Stimulated activated CD4-positive, alpha-beta T cell treated with anti-CD3 and anti-CD28 coated beads, Interleukin-1b, Interleukin-23, amount 100 ng/mL, for 1 hour (primary cell): ENCODE measurements around the gene ZNF536.
"Not testable (repeated sequence)": the region's sequence is repeated elsewhere in the genome, so short reads cannot be mapped to it uniquely, and the experiment has no call there.

Experiments
- DNase-seq, 2 donors: peaks; one replicate each; pipeline ENCODE4 v3.0.0-alpha.2; 2020; ENCODE audit warnings: low read depth in 2 of 2

Gene ZNF536

DNA sequence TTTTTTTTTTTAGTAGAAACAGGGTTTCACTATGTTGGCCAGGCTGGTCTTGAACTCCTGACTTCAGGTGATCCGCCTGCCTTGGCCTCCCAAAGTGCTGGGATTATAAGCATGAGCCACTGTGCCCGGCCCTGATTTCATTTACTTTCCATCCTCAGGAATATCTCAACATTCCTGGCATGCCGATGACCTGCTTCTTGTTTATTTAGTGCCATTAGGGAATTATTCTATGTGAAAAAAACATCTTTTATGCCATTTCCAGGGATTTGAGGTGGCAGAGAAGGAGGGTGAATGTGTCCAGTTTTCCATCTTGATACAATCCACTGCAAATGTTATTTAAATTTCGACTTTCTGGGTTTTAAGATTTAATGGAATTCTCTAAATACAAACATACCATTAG is 45.0 kb downstream of the ZNF536 start:
- DNase-seq: not testable (repeated sequence)

GRCh38 chr19:30419568-30420180 is 47.5 kb downstream of the ZNF536 start:
- no peak for DNase-seq

GRCh38 chr19:30420316-30420715 is 48.1 kb downstream of the ZNF536 start:
- DNase-seq: no peak

- no peak for DNase-seq
These were observed 48.7 kb downstream of the ZNF536 start for GRCh38 chr19:30420881-30421280.

DNA sequence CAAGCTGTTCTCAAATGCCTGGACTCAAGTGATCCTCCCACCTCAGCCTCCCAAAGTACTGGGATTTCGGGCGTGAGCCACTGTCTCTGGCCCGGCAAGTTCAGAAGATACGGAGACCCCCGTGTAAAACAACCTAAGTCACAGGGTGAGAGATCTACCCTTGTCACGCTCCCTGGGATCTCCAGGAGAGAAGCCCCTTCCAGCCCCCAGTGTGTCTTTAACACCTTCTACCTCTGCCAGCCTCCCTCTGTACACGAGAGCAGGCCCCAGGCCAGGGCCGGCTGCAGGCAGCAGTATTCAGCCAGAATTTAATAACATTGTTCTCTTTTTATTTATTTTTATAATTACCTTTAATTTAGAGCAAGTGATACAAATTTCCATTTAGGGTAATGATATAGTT is 49.4 kb downstream of the ZNF536 start:
- no peak for DNase-seq

DNA sequence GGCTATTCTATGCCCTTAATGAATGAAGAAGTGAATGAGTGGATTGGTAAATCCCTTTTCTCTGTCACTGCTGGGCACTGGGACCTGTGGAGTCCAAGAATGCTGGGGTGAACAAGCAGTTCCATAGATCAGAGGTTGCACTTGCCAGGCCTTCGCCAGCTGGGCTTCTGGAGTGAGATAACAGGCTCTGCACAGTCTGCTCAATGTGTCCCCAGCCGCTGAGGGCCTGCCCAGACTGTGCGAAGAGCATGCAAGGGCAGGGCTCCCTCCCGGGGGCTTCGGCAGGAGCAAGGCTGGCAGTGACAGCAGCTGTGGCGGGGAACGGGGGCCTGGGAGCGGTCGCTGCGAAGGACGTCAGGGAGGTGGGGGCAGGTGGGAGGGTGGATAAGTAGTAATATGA is 51.3 kb downstream of the ZNF536 start:
- DNase-seq: no peak

- DNase-seq: no peak
These were observed 54.0 kb downstream of the ZNF536 start for GRCh38 chr19:30425885-30426838.

DNA sequence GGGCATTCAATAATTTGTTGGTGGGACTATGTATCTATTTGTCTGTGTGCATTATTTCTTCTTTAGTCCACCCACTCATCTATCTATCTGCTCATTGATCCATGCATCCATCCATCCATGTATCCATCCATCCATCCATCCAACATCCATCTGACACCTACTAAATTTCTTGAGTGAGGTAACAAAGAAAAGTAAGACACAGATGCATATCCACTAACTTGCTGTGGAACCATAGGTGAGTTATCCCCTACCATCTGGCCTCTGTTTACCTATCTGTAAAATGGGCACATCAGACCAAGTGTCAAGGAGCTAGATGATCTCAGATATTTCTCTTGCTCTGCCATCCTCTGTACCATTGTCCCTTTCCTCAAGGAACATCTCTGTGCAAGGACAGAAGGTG is 54.7 kb downstream of the ZNF536 start:
- DNase-seq: no peak

DNA sequence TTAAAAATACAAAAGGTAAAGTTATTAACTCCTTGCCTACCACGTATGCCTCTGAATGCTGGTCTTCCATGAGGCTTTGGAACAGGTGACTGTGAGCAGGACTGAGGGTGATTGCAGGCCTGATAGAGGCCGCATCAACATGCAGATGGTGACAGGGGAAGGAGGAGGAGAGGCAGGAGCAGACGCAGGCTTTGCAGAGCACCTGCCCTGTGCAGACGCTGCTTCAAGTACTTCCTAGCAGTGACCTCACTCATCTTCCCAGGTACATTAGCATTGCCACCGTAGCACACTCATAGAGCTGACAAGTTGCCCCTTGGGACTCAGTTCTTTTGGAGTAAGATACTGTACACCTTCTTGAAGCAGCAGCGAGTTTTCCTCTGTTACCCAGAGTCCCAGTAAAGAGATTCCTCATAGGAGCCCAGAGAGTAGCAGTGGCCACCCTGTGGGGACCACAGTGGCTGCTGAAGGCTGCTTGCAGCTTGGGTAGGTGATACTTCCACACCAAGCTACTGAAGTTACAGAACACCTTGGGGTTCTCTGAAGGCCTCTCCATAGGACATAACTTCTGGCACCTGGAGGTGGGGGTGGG is 56.0 kb downstream of the ZNF536 start:
- no peak for DNase-seq

DNA sequence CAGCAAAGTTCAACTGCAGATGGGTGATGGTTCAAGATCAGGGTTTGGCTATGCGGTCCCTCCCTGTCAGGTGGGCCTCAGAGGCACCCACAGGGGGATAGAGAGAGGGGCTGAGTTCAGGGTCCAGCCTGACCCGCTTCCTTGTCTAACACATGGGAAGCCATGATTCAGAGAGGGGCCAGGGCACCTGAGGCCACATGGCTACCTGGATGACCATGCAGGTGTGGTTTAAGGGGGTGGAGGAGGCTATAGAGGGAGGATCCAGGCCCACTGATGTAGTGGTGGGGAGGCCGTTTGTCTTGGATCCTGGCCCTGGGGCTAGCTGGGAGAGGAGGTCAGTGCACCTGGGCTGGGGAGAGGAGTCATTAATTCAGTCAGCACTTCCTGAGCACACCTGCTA is 56.7 kb downstream of the ZNF536 start:
- DNase-seq: no peak

DNA sequence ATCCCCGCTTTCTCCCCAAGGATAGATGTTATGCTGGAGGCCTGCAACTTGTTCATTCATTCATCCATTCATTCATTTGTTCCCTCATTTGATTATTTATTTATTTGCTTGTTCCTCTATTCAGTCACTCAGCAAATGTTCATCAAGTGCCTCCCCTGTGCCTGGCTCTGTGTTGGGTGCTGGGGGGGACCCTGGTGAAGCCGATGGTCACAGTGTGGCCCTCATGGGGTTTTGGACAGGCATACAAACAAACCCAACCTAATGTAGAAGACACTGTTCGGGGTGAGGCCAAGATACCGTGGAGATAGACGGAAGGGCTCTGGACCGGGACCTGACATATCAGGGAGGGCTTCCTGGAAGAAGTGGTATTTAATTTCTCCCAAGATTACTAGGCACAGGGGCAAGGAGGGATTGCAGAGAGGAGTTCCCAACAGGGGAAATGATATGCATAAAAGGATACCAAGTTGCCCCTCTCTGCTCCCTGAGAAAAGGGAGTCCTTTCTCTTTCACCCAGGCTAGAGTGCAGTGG is 58.1 kb downstream of the ZNF536 start:
- no peak for DNase-seq

DNA sequence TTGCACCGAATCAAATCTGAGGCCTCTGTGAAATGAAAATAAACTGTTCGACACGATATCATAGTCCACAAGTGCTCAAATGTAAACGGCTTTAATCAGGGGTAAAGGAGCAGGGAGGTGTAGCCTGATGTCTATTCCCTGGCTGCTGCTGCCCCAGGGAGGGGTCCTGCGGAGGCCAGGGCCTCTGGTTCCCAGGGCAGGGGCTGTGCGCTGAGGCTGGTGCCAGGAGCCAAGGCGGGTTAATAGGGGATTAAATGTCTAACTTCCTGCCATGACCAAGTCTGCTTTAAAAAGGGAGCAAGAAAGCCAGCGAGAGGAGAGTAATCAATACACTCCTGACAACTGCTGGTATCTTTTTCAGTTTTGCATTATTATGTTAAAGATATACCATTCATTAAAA is 59.4 kb downstream of the ZNF536 start:
- no peak for DNase-seq

DNA sequence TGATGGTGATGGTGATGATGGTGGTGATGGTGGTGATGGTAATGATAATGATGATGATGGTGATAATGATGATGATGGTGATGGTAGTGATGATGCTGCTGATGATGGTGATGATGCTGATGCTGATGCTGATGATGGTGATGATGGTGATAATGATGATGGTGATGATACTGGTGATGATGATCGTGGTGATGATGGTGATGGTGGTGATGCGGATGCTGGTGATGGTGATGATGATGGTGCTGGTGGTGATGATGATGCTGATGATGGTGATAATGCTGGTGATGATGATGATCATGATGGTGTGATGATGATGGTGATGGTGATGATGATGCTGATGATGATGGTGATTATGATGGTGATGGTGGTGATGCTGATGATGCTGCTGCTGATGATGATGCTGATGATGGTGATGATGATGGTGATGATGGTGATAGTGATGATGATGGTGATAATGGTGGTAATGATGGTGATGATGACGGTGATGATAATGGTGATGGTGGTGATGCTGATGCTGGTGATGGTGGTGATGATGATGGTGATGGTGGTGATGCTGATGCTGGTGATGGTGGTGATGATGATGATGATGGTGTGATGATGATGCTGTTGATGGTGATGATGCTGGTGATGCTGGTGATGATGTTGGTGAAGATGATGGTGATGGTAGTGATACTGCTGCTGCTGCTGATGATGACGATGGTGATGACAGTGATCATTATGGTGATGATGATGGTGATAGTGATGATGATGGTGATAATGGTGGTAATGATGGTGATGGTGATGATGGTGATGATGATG is 62.8 kb downstream of the ZNF536 start:
- DNase-seq: no peak

GRCh38 chr19:30437869-30438268 is 65.7 kb downstream of the ZNF536 start:
- no peak for DNase-seq

GRCh38 chr19:30439310-30439709 is 67.1 kb downstream of the ZNF536 start:
- no peak for DNase-seq

DNA sequence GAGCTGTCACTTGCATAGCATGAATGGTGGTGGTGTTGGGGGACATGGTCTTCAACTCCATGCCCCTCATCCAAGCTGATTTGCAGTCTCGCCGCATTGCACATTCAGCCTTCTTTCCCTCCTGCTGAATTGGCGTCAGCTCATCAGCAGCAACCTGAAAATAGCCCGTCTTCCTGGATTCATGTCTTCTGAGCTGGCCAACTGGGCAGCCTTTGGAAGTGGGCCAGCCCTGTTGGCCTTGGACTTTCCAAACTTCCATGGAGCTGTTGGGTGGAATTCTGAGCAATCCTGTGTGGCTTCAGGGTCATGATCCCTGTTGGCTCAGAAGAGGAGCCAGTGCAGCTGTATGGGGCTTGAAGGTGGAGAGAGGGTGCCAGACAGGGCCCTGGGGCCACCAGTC is 68.8 kb downstream of the ZNF536 start:
- DNase-seq: no peak

- DNase-seq: no peak
These were observed 70.5 kb downstream of the ZNF536 start for GRCh38 chr19:30442674-30443073.

GRCh38 chr19:30443531-30444252 is 71.5 kb downstream of the ZNF536 start:
- no peak for DNase-seq

DNA sequence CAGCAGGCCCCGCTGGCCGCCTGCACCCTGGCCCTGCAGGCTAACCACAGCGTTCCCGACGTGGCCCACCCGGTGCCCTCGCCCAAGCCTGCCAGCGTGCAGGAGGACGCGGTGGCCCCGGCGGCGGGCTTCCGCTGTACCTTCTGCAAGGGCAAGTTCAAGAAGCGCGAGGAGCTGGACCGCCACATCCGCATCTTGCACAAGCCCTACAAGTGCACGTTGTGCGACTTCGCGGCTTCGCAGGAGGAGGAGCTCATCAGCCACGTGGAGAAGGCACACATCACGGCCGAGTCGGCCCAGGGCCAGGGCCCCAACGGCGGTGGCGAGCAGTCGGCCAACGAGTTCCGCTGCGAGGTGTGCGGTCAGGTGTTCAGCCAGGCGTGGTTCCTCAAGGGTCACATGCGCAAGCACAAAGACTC is 72.1 kb downstream of the ZNF536 start:
- no peak for DNase-seq

DNA sequence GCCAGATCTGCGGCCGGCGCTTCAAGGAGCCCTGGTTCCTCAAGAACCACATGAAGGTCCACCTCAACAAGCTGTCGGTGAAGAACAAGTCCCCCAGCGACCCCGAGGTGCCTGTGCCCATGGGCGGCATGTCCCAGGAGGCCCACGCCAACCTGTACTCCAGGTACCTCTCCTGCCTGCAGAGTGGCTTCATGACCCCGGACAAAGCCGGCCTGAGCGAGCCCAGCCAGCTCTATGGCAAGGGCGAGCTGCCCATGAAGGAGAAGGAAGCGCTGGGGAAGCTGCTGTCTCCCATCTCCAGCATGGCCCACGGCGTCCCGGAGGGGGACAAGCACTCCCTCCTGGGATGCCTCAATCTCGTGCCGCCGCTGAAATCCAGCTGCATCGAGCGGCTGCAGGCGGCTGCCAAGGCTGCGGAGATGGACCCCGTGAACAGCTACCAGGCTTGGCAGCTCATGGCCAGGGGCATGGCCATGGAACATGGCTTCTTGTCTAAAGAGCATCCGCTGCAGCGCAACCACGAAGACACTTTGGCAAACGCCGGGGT is 72.6 kb downstream of the ZNF536 start:
- DNase-seq: no peak

DNA sequence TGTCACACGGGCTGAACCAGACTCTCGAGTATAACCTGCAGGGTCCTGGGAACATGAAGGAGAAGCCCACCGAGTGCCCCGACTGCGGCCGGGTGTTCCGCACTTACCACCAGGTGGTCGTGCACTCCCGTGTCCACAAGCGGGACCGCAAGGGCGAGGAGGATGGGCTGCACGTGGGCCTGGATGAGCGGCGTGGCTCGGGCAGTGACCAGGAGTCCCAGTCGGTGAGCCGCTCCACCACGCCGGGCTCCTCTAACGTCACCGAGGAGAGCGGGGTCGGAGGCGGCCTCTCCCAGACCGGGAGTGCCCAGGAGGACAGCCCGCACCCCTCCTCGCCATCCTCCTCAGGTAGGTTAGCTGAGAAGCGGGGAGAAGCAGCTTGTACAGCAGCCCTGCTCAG is 73.2 kb downstream of the ZNF536 start:
- no peak for DNase-seq
